AG08395 (cell line): ENCODE results near the gene DLG1.
"Not testable (repeated sequence)": the region's sequence is repeated elsewhere in the genome, so short reads cannot be mapped to it uniquely, and the experiment has no call there.

ENCODE experiments used
- DNase-seq: peaks from one replicate; pipeline ENCODE4 v3.0.0; 2012; ENCODE audit warnings: mixed read lengths, low spot score

DLG1 gene

GRCh38 chr3:197209366-197210260, 88.8 kb downstream of the DLG1 start:
- DNase-seq, result no peak

- no peak for DNase-seq
These were observed 91.5 kb downstream of the DLG1 start for GRCh38 chr3:197206913-197207312.

- no peak for DNase-seq
These were observed 92.7 kb downstream of the DLG1 start for GRCh38 chr3:197205675-197206074.

GRCh38 chr3:197205265-197205664, 93.1 kb downstream of the DLG1 start:
- no peak for DNase-seq

DNA sequence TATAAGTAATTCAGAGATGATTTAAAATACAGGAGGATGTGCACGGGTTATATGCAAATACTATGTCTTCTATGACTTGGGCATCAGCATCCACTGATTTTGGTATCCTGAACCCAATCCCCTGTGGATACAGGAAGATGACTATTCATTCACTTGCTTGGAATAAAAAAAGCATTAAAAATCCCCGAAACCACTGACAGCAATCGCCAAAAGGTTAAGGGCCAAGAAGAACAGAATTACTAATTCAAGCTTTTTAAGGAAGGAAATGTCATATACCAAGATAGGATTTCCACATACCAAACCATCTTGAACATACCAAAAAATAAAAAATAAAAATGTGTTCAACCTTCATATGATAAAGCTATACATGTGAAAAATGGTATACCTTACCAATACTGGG, 93.7 kb downstream of the DLG1 start:
- no peak for DNase-seq

- DNase-seq, result no peak
These were observed 94.7 kb downstream of the DLG1 start for GRCh38 chr3:197203714-197204146.

- DNase-seq, result no peak
These were observed 95.7 kb downstream of the DLG1 start for GRCh38 chr3:197202694-197203093.

- DNase-seq, result no peak
These were observed 96.5 kb downstream of the DLG1 start for GRCh38 chr3:197201791-197202452.

DNA sequence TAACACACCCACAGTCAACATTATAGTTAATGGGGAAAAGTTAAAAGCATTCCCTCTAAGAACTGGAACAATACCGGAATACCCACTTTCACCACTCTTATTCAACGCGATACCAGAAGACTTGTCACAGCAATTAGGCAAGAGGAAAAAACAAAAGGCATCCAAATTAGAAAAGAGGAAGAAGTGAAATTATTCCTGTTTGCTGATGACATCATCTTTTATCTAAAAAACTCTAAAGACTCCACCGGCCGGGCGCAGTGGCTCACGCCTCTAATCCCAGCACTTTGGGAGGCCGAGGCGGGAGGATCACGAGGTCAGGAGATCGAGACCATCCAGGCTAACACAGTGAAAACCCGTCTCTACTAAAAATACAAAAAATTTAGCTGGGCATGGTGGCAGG, 97.6 kb downstream of the DLG1 start:
- DNase-seq, result not testable (repeated sequence)

- DNase-seq, result no peak
These were observed 101.1 kb downstream of the DLG1 start for GRCh38 chr3:197197334-197197733.

- DNase-seq, result no peak
These were observed 102.2 kb downstream of the DLG1 start for GRCh38 chr3:197196192-197196591.

DNA sequence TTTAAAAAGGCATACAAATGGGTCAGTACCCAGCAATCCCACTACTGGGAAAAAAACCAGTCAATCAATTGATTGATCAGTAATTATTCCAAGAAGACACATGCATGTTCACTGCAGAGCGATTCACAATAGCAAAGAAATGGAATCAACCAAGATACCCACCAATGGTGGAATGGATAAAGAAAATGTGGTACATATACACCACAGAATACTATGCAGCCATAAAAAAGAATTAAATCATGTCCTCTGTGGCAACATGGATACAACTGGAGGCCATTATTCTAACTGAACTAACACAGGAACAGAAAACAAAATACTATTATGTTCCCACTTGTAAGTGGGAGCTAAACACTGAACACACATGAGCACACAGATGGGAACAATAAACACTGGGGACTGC, 103.1 kb downstream of the DLG1 start:
- no peak for DNase-seq

- DNase-seq, result not testable (repeated sequence)
These were observed 104.7 kb downstream of the DLG1 start for GRCh38 chr3:197193759-197194158.

DNA sequence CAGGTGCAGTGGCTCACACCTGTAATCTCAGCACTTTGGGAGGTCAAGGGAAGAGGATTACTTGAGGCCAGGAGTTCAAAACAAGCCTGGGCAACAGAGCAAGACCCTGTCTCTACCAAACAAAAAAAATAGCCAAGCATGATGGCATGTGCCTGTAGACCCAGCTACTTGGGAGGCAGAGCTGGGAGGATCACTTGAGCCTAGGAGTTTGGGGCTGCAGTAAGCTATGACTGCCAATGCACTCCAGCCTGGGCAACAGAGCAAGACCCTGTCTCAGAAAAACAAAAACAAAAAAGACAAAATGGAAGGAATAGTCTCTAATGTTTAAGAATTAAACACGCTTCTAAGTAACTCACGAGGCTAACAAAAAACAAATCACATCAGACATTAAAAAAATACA, 106.5 kb downstream of the DLG1 start:
- DNase-seq, result no peak

DNA sequence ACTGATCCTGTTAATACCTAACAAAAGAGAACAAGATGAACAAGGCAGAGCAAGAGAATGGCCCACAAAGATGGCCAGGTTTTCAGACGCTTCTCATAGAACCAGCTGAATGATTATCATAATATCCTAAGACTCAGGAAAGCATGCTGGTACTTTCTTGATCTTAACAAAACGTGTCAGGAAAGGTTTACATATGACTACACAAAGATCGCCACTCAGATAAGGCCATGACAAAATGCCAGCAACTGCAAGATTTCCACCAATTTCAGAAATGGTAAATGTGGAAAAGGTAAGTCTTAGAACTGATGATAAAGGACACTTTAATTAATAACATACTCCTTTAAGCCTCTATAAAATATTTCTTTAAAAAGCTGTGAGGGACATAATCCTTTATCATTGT, 108.8 kb downstream of the DLG1 start:
- DNase-seq, result no peak

- DNase-seq, result no peak
These were observed 109.4 kb downstream of the DLG1 start for GRCh38 chr3:197188963-197189362.

GRCh38 chr3:197186887-197187588, 111.4 kb downstream of the DLG1 start:
- peak; percentile 59 for DNase-seq

- no peak for DNase-seq
These were observed 114.8 kb downstream of the DLG1 start for GRCh38 chr3:197183582-197183981.

GRCh38 chr3:197181741-197182140, 116.7 kb downstream of the DLG1 start:
- no peak for DNase-seq

DNA sequence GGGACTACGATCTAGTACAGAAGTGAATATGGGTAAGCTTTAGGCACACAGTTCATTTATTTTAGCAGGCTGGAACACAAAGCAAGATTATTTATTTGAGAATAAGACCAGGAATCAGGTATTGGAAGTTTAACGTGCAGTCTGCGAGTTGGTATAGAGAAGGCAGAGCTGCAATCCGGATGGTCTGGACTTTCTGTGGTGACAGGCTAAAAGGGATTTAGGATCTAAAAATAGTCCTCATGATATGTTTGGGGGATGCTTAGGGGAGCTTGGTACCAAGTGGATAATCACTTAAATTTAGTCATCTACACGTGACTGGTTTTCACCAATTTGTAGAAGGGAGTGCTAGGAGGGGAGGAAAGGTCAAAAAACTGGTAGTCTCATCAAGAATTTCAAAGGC, 119.4 kb downstream of the DLG1 start:
- no peak for DNase-seq

DNA sequence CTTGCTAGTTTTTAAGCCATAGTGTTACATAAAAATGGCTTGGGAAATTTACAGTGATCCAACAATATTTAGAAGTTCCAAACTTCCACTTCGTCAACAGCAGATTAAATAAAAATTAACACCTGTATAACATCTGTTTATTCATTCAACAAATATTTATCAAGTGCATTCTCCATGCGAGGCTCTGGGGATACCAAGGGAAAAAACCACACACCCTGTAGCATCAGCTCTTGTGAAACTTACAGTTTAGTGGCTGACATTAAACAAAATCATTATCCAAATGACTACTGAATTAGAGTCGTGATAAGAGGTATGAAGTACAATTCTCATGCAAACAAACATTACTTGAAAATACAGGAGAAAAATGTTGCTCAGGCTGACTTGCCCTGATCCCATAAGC, 122.9 kb downstream of the DLG1 start:
- no peak for DNase-seq

GRCh38 chr3:197174927-197175326, 123.5 kb downstream of the DLG1 start:
- DNase-seq, result no peak

GRCh38 chr3:197173620-197174019, 124.8 kb downstream of the DLG1 start:
- no peak for DNase-seq
